Measurements from ENCODE around the gene RPS3. TPM values are rescaled to one million over a fixed set of nuclear protein-coding genes. Genes with fewer than 3 reads are reported as not detected.

Gene RPS3
- total RNA-seq, 1 donor: 2,208 TPM

DNA sequence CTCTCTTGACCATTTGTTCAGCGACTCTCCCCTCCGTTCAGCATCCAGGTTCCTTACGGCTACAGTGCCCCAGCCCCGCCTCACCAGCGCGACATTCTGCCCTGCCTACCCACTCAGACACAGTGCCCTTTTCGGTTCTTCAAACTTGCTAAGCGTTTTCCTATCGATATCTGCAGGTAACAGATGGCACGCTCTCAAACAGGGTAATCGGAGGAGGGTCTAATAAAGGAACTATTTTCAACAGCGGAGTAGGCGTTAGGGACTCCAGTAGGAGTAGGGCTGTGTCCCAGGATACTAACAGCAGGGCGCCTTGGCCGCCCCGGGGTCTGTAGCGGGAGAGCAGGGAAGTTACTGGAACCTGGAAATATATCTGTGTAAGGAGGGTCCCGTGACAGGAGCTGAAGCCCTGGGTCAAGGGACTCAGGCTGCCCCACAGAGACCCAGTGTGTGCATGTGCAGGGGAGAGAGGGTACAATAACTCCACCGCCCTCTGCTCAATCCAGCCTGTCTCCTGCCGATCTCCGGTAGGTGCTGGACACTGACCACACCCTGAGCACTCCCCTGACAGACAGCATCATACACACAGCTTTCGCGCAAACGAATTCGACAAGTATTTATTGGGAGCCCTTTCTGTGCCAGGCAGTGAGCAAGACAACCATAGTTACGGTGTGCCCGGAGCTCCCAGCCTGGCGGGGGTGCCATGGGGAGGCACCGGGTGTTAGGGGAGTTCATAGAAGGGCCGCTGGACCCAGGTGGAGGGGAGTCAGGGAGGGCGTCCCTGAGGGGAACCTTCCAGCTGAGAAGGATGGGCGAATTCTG lies 31.6 kb downstream of the RPS3 start:
- no peak for DNase-seq (ENCODE audit: low read depth)
- peak overlapping the region; percentile 48 for H3K4me3 ChIP-seq (ENCODE audit: low read depth, low read length)
- TF ChIP-seq, protein P1, sequence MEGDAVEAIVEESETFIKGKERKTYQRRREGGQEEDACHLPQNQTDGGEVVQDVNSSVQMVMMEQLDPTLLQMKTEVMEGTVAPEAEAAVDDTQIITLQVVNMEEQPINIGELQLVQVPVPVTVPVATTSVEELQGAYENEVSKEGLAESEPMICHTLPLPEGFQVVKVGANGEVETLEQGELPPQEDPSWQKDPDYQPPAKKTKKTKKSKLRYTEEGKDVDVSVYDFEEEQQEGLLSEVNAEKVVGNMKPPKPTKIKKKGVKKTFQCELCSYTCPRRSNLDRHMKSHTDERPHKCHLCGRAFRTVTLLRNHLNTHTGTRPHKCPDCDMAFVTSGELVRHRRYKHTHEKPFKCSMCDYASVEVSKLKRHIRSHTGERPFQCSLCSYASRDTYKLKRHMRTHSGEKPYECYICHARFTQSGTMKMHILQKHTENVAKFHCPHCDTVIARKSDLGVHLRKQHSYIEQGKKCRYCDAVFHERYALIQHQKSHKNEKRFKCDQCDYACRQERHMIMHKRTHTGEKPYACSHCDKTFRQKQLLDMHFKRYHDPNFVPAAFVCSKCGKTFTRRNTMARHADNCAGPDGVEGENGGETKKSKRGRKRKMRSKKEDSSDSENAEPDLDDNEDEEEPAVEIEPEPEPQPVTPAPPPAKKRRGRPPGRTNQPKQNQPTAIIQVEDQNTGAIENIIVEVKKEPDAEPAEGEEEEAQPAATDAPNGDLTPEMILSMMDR (IDR thresholded peaks at IDR 0.05; ENCODE audit: insufficient read depth, low read length): no peak

DNA sequence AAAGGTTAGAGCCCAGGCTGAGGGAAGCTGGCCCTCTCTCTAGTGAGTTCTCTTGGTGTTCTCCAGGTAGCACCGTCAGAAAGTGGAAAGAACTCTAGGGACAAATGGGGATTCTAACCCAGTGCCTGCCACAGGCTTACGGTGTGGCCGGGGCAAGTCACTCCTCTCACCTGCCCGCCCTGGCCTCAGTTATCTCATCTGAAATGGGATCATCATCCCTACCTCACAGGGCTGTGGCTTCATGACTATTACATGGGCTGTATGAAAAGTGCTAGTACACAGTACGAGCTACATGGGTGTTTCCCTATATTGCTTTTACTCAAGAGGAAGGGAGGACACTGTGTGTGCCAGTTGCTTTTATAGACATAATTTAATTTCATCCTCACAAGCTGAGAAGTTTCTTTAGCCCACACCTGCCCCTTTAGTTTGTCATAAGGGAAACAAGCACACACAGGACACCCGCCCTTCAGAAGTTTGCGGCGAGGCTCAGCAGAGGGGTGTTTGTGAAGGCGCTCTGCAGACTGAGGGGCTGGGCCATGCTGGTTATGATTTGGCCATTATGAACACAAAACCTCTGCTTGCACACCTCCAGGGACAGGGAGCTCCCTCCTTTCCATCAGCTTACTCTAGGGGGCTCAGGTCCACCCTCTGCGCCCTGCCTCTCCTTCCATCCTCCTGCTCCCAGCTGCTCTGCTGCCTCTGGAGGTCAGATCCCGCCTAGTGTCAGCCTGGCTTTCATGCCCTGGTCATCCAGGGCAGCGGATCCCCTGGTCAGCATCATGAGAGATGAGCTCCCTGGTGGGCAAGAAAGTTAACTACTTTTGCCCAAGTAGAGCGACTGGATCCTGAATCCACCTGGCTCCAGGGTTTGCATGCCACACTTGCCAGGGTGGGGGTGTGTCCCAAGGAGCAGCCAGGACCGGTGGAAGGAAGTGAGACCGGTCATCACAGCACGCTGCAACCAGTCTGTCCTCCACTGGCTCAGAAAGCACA lies 32.5 kb downstream of the RPS3 start:
- no peak for DNase-seq (ENCODE audit: low read depth)
- TF ChIP-seq, protein P1 (IDR thresholded peaks at IDR 0.05; ENCODE audit: insufficient read depth, low read length): no peak
- no peak overlapping the region for H3K4me3 ChIP-seq (ENCODE audit: low read depth, low read length)

DNA sequence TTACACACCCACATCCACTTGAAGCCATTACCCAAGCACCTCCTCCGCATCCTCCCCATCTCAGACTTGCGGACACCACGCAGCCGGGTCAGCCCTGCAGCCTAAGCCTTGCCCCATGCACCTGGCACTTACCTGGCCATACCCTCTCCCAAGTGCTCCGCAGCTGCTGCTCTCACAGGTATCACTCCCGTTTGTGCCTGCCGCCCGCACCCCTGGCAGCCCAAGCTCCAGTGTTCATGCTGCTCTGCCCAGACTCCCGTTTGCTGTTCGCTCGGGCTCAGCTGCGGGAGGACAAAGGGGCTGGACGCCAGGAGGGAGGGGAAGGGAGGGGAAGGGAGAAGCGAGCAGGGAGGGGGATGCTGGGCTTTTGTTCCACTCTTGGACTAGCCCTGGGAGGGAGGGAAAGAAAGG lies 33.6 kb downstream of the RPS3 start, which contains the start of gene KLHL35:
TSS of gene KLHL35 (minus strand) at position 293 of the 411 bp plus-strand sequence. CDS start 2,574 bp downstream, outside the sequence.
- DNase-seq (ENCODE audit: low read depth): no peak
- no peak within 1 kb of the TSS for H3K4me3 ChIP-seq (ENCODE audit: low read depth, low read length)
- TF ChIP-seq, protein P1 (IDR thresholded peaks at IDR 0.05; ENCODE audit: insufficient read depth, low read length): no peak

DNA sequence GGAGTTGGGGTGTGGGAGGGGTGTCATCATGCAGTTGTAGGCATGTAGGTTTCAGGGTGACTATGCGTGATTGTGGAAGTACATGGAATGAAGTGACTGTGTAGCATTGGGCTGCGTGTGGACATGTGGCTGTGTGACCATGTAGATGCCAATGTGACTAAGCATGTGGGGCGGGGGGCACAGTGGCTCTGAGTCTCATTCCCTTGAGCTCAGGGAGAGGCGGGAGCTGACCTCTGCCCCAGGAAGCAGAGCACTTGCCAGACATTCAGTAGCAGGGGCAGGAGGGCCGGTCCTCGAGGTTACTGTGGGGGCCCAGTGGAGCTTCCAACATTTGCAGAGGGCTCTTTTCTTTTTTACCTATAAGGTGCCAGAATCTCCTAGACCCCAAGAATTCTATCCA lies 34.1 kb downstream of the RPS3 start:
- no peak for DNase-seq (ENCODE audit: low read depth)
- TF ChIP-seq, protein P1 (IDR thresholded peaks at IDR 0.05; ENCODE audit: insufficient read depth, low read length): no peak
- no peak overlapping the region for H3K4me3 ChIP-seq (ENCODE audit: low read depth, low read length)

DNA sequence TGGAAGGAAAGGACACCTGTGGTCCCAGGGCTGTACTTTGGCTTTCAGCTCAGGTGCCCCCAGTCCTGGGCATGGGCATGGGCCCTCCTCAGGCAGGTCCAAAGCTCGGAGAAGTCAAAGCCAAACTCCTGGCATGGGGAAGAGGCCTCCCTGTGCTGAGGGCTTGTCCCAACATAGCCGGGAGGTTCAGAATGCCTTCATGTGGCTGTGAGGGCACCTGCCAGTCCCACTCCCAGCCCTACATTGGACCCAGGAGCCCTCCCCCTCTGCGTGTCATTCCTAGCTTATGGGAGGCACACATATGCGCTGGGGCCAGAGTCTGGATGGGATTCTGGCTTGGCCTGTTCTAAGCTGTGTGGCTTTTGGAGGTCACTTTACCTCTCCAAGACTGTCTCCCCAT lies 34.7 kb downstream of the RPS3 start:
- DNase-seq (ENCODE audit: low read depth): no peak
- TF ChIP-seq, protein P1 (IDR thresholded peaks at IDR 0.05; ENCODE audit: insufficient read depth, low read length): no peak
- no peak overlapping the region for H3K4me3 ChIP-seq (ENCODE audit: low read depth, low read length)

DNA sequence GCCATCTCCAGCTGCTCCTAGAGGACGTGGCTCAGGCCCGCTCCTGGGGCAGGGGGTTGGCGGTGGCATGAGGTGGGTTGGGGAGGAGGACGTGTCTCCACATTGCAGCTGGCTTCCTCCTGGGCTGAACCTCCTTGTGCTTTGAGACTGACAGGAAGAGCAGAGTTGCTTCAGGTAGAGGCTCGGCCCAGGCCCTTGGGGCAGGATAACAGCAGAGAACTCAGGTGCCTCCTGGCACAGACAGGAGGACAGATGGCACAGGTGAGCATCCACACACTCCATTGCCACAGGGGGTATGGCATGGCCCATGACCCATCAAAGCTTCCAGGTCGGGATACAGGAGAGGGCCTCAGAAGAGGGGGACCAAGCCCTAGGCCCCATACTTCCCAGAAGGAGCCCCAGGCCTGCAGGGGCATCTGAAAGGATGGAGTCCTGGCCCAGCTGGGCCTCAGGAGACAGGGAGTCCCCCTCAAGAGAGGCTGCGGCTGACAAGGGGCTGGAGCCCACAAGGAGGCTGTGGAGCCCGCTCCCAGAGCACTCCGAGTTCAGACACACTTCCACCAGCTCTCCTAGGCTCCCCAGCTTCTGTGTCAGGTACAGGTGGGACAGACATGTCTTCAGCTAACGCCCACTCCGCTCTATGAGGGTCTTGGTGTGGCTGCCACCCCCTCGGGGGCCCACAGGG lies 35.7 kb downstream of the RPS3 start:
- no peak for DNase-seq (ENCODE audit: low read depth)
- H3K4me3 ChIP-seq (ENCODE audit: low read depth, low read length): no peak overlapping the region
- TF ChIP-seq, protein P1 (IDR thresholded peaks at IDR 0.05; ENCODE audit: insufficient read depth, low read length): no peak

Data from fibroblast of the aortic adventitia (primary cell).